Progenitor cell of endocrine pancreas (in vitro differentiated cells): ENCODE measurements around the gene TPGS1. TPM values are rescaled to one million over a fixed set of nuclear protein-coding genes. Genes with fewer than 3 reads are reported as not detected.

Source experiments
- DNase-seq: peaks from one replicate; pipeline ENCODE4 v3.0.0; 2021; ENCODE audit warnings: low spot score; ENCODE audit not compliant: unreplicated experiment
- H3K27ac Mint-ChIP-seq: 2 replicates; pipeline ENCODE4 v1.8.0; 2021; ENCODE audit warnings: mild to moderate bottlenecking, moderate library complexity, mixed read lengths
- H3K27me3 Mint-ChIP-seq: 2 replicates; pipeline ENCODE4 v1.8.0; 2021; ENCODE audit warnings: mixed read lengths
- H3K36me3 Mint-ChIP-seq: 2 replicates; pipeline ENCODE4 v1.8.0; 2022; ENCODE audit warnings: mixed read lengths; ENCODE audit not compliant: insufficient read depth
- H3K4me1 Mint-ChIP-seq: 2 replicates; pipeline ENCODE4 v1.8.0; 2021; ENCODE audit warnings: low read depth, mixed read lengths
- H3K4me3 Mint-ChIP-seq: 2 replicates; pipeline ENCODE4 v1.8.0; 2021; ENCODE audit warnings: low read depth, mild to moderate bottlenecking, moderate library complexity, mixed read lengths
- H3K9me3 Mint-ChIP-seq: 2 replicates; pipeline ENCODE4 v1.8.0; 2021; ENCODE audit warnings: low read depth, mixed read lengths
- total RNA-seq: library from RNA; stranded (reverse); gene quantifications from 2 replicates; pipeline ENCODE4 v1.2.1, GENCODE V29; 2021
- TF ChIP-seq, protein P1 (sequence below): fragments of 200-600 bp; sonication (generic); IDR thresholded peaks from one replicate; pipeline ENCODE4 v1.5.0; 2021; ENCODE audit warnings: antibody characterized with exemption, mild to moderate bottlenecking; ENCODE audit not compliant: unreplicated experiment

TPGS1 gene
- total RNA-seq, 1 donor from 2014 or later, result 16.4 TPM

DNA sequence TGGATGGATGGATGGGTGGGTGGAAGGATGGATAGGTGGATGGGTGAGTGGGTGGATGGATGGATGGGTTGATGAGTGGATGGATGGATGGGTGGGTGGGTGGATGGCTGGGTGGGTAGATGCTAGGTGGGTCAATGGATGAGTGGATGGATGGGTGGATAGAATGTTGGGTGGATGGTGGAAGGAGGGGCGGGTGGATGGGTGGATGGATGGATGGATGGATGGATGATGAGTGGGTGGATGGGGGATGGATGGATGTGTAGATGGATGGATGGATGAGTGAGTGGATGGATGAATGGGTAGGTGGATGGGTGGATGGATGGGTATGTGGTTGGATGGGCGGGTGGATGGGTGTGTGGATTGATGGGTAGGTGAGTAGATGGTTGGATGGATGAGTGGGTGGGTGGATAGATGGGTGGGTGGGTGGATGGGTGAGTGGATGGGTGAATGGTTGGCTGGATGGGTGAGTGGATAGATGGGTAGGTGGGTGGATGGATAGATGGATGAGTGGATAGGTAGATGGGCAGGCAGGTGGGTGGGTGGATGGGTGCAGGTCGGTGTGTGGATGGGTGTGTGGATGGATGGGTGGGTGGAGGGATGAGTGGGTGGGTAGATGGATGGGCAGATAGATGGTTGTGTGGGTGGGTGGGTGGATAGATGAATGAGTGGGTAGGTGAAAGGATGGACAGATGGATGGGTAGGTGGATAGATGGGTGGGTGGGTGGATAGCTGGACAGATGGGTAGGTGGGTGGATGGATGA, 42.1 kb upstream of the TPGS1 start:
- H3K4me1 Mint-ChIP-seq, result no peaks in the 10 kb centered on the region
- no peak overlapping the region for H3K27ac Mint-ChIP-seq
- TF ChIP-seq, protein P1, sequence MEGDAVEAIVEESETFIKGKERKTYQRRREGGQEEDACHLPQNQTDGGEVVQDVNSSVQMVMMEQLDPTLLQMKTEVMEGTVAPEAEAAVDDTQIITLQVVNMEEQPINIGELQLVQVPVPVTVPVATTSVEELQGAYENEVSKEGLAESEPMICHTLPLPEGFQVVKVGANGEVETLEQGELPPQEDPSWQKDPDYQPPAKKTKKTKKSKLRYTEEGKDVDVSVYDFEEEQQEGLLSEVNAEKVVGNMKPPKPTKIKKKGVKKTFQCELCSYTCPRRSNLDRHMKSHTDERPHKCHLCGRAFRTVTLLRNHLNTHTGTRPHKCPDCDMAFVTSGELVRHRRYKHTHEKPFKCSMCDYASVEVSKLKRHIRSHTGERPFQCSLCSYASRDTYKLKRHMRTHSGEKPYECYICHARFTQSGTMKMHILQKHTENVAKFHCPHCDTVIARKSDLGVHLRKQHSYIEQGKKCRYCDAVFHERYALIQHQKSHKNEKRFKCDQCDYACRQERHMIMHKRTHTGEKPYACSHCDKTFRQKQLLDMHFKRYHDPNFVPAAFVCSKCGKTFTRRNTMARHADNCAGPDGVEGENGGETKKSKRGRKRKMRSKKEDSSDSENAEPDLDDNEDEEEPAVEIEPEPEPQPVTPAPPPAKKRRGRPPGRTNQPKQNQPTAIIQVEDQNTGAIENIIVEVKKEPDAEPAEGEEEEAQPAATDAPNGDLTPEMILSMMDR, result no peak
- no peak for DNase-seq
- H3K36me3 Mint-ChIP-seq, result no peaks in the 10 kb centered on the region
- H3K9me3 Mint-ChIP-seq, result no peaks in the 10 kb centered on the region
- H3K4me3 Mint-ChIP-seq, result no peak overlapping the region
- peaks cover 10% of the 10 kb centered on the region for H3K27me3 Mint-ChIP-seq

DNA sequence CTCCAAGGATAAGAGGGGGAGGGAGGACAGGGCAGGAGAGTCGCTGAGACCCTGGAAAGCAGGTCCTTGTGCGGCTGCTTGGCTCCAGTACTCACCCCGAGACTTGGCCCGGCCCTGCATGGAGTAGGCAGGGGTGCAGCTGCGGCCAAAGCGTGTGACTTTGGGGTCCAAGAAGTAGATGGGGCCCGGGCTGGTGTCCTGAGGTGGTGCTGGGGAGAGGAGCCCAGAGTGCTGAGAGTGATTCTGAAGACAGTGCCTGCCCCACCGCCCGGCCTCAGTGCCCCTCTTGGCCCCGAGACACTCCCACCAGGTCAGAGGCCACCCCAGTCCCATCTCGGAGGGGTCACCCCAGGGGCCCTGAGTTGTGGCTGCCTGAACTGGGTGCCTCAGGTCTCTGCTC, 39.7 kb upstream of the TPGS1 start:
- Mint-ChIP-seq H3K4me3 (no peak overlapping the region), H3K27me3 (peaks cover 10% of the 10 kb centered on the region), H3K36me3 (no peaks in the 10 kb centered on the region), H3K27ac (no peak overlapping the region), H3K4me1 (no peaks in the 10 kb centered on the region), H3K9me3 (no peaks in the 10 kb centered on the region)
- DNase-seq, result no peak
- TF ChIP-seq, protein P1, result no peak

GRCh38 chr19:468587-469256, 38.6 kb upstream of the TPGS1 start:
- DNase-seq, result no peak
- H3K4me3 Mint-ChIP-seq, result no peak overlapping the region
- TF ChIP-seq, protein P1, result no peak
- H3K9me3 Mint-ChIP-seq, result no peaks in the 10 kb centered on the region
- H3K36me3 Mint-ChIP-seq, result no peaks in the 10 kb centered on the region
- H3K27me3 Mint-ChIP-seq, result peaks cover 10% of the 10 kb centered on the region
- H3K4me1 Mint-ChIP-seq, result no peaks in the 10 kb centered on the region
- no peak overlapping the region for H3K27ac Mint-ChIP-seq

DNA sequence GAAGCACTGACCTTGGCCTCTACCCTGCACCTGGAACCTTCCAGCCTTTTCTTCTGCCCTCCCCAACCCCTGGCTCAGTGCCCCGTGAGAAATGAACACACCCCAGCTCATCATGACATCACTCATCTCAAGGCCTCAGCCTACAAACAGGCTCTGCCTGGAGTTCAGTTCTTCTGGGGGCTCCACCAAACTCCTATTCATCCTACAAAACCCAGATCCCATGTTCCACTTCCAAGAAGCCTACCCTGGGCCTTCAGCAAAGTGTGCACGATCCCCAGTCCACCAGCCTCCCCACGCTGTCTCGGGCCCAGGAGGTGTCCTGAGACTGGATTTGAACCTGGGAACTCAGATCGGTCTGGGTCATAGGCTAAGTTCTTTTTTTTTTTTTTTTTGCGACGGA, 37.5 kb upstream of the TPGS1 start:
- Mint-ChIP-seq H3K4me1 (no peaks in the 10 kb centered on the region), H3K27ac (no peak overlapping the region), H3K9me3 (no peaks in the 10 kb centered on the region), H3K36me3 (no peaks in the 10 kb centered on the region), H3K27me3 (peaks cover 7% of the 10 kb centered on the region), H3K4me3 (no peak overlapping the region)
- TF ChIP-seq, protein P1, result no peak
- no peak for DNase-seq

DNA sequence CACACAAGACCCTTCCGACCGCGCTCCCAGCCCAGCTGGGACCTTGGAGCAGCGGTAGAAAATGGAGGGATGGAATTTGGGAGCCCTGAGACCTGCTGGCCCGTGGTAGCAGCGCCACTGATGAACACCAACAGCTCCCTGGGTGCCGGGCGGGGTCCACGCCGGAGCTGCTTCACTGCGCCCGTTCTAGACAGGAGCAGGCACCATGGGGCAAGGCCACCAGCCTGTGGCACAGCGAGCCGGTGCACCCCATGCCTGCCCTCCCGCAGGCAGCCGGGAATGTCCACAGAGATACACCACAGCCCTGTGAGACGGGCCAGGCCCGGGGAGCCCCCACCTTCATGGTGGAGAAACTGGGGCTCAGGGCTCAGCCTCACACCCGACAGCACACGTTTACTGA, 36.6 kb upstream of the TPGS1 start:
- no peaks in the 10 kb centered on the region for H3K36me3 Mint-ChIP-seq
- H3K4me1 Mint-ChIP-seq, result no peaks in the 10 kb centered on the region
- H3K27me3 Mint-ChIP-seq, result peaks cover 12% of the 10 kb centered on the region
- TF ChIP-seq, protein P1, result no peak
- no peak overlapping the region for H3K27ac Mint-ChIP-seq
- no peak overlapping the region for H3K4me3 Mint-ChIP-seq
- H3K9me3 Mint-ChIP-seq, result no peaks in the 10 kb centered on the region
- no peak for DNase-seq
